NCI-H82 treated with DMSO at 0.1 percent for 48 hours (cell line): Measurements from ENCODE around the gene SLC39A10.

Experiments
- DNase-seq: peaks from one replicate; lab custom pipeline; 2025; ENCODE audit not compliant: unreplicated experiment; lab: John Stamatoyannopoulos, UW

The SLC39A10 gene

DNA sequence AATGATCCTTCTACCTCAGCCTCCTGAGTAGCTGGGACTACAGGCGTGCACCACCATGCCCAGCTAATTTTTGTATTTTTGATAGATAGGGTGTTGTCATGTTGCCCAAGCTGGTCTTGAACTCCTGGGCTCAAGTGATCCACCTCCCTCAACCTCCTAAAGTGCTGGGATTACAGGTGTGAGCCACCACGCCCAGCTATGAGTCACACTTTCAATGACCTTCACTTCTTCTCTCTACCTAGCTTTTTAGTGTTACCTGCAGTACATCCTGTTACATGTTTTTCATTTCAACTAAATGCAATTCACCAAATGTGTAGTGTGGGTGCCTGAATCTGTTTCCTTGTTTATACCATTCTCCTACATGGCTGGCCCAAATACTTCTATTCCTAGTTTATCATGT lies 64.0 kb downstream of the SLC39A10 start:
- DNase-seq = no peak

DNA sequence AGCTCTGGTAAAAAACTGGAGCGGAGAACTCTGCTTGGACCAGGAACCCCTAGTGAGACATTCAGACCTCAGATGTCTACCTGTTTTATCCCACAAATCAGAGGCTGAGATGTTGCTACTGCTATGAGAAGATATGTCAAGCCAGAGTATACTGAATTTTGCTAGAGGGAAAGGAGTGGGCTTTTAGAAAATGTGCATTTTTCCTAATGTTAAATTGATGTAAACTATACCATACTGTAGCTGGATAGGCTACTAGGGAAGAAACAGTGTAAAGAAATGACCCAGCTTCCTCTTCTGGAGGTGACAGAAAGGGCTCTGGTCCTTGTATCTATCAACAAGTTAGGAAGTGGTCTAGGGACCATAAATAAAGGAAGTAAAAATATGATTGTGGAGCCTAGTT lies 65.0 kb downstream of the SLC39A10 start:
- DNase-seq = no peak

DNA sequence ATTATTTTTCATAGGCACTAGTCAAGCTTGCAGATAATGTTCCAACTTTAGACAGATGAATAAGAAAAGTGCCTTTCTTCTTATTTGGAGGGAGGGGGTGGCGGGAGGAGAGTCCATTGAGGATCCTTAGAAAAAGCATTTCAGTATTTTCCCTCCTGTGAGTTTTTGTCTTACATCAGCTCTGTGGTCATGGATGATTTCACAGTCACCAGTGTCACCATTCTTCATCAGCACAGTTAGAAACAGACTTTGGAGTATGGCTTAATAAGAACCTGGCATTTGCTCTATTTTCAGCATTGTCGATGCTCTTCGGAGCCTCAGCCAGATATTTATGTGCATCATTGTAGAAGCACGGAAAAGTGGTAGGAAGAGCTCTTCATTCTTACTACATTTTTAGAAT lies 70.1 kb downstream of the SLC39A10 start:
- no peak for DNase-seq

DNA sequence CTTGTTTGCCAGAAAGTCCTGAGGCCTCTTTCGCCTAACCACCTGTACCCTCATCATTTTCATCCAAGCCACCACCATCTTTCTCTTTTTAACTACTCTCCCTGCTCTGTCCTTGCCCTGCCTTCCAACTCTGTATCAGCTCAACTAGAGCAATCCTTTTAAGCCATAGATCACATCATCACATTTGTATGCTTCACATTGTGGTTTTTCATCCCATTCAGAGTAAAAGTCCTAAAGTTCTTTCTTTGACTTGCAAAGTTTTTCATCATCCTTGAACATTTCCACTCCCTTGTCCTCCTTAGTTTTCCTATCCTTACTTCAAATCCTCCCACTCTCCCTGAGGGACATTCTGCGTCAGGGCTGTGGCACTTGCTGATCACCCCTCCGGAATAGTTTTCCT lies 73.9 kb downstream of the SLC39A10 start:
- DNase-seq = no peak

DNA sequence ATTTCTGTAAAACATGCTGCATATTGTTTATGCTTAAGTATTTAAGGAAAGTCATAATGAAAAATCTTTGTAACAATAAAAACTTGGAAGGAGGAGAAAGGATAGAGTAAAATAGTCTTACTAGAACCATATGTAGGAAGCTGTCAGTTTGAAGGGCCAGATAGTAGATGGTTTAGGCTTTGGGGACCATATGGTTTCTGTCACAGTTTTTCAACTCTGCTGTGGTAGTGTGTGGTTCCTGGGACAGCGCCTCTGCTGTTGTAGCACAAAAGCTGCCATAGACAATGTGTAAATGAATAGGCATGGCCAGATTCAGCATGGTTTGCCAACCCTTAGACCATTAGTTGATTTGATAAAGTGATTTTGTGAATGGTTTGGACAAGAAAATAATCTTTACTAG lies 75.5 kb downstream of the SLC39A10 start:
- DNase-seq = no peak

DNA sequence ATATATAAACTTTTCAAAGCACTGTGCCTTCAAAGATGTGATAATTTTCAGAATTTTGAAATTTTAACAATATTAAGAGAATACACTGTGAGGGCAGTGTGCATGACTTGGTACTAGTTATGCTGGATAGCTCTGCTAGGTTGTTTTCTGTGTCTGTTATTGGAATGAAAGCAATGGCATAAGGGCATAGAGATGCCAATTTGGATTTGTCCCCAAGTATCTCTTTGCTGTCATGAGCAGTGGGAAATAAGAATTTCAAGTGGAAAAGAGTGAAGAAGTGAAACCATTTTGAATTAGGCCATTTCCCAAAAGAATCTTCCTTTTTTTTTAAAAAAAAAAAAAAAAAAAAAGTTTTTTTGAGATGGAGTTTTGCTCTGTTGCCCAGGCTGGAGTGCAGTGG lies 76.8 kb downstream of the SLC39A10 start:
- DNase-seq = no peak

DNA sequence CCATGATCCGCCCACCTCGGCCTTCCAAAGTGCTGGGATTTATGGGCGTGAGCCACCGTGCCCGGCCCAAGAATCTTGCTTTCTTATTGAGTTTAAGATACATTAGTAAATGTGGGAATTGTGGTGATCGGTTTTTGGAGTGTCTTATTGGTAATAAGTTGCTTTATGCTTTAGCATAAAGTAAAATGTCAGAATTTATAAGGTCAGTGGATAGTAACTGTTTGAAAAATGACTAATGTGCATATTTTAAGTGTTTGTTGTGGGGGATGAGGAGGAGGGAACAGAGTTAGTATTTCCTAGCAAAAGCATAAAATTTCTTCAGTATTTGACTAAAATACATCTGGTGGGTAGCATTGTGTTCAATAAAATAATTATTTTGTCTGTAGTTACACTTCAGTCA lies 77.4 kb downstream of the SLC39A10 start:
- DNase-seq = no peak

DNA sequence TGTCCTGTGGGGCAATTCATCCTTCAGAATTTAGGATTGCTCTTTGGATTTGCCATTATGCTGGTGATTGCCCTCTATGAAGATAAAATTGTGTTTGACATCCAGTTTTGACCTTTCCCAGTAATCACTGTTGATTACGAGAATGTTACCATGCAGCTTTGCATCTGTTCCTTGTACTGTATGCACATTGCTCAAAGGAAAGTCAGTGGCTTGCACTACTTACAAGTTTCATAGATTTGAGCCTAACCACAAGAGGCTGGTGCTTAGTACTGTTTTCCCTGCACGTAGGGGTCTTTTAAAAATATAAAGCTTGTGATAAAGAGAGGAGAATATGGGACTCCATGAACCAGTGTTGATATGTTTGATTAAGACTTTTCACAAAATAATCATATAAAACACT lies 77.9 kb downstream of the SLC39A10 start:
- DNase-seq = no peak

DNA sequence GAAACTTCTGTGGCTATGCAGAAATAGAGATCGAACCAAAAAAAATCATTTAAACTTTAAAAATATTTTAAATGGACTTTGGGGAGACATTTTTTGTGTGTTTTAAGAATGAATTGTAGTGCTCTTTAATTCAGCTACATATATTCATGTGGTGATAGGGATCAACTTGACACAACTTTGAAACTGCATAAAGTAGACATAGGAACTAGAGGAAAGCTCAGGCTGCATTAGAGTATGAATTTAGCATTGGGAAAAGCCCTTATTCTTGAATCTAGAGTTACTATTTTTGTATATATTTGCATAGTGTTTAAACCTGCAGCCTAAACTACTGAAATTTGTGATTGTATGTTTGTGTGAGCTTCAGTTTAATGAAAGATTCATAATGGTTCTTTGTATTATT lies 78.3 kb downstream of the SLC39A10 start:
- DNase-seq = no peak

DNA sequence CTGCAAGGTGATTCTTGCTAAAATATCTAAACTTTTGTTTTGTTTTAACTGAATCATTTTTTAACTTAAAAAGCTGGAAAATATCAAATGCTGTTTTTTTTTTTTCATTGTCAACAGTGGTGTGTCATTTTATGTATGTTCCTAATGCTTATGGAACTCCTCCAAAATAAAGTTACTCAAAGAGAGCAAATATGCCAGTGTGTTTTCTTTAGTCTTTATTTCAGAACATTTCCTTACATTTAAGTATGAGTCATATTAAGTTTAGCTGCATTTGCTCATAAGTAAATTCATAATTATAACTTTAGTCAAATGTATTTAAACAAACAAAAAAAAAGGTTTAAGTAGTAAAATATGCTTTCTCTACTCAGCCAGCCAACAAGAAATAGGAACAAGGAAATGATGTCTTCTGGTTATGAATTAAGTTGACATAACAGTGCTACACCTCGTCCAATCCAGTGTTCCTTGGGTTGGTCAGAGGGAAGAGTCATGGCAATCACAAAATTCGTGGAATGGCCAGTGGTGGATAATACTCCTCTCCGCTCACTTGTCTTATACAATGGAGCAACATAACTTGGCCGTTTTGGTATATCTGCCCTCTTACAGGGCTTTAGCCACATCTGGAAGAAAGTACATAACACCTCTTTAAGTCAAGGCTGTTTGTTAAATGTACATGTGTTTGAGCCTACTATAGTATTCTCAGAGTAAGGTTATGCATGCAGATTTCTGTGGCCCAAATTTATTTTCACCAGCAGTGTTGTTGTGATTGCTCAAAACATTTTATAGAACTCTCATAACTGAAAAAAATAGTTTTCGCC lies 80.7 kb downstream of the SLC39A10 start:
- DNase-seq = no peak

DNA sequence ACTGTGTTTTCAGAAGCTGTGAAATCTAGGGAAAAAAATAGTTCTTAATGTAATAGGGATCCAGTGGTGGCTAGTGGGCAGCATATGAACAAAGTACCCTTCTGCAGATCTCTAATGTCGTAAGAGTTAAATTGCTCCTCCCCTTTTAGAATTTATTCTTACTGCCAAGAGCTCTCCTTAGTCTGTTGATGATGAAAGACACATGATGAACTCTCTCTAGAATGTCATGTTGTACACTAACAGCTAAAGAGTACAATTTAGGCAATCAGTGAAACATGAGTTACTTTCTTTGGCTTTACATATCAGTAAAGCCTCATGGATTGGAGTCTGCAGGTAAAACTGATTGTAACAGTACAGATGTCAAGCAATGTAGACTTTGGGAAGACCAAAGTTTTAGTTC lies 84.2 kb downstream of the SLC39A10 start:
- DNase-seq = no peak

DNA sequence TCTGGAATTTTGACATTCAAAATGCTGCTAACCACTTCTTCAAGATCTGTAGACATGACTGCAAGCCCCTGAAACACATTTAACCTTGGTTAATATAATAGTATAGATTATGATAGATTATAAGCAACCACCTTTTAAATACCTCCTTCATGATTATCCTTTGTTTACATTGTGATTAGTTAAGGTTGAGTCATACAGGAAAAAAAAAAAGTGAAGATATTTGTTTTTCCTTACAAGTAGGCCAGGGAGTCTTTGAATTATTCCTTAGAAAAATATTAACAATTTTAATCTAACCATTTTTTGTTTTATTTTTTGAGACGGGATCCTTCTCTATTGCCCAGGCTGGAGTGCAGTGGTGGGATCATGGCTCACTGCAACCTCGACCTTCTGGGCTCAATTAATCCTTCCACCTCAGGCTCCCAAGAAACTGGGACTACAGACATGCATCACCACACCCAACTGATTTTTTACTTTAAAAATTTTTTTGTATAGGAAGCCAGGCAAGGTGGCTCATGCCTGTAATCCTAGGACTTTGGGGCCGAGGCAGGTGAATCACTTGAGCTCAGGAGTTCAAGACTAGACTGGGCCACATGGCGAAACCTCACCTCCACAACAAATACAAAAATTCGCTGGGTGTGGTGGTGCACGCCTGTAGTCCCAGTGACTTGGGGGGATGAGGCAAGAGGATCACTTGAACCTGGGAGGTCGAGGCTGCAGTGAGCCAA lies 99.4 kb downstream of the SLC39A10 start:
- DNase-seq = no peak

DNA sequence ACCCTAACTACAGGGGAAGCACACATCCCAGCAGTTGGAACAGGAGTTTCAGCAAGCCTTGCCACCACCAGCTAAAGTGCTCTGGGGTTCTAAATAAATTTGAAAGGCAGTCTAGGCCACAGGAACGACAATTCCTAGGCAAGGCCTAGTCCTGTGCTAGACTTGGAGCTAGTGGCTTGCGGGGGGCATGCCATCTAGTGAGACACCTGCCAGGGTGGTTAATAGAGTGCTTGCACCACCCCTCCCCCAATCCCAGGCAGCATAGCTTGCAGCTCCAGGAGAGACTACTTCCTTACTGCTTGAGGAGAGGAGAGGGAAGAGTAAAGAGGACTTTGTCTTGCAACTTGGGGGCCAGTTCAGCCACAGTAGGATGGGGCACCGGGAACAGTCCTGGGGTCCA lies 101.8 kb downstream of the SLC39A10 start:
- DNase-seq = no peak

DNA sequence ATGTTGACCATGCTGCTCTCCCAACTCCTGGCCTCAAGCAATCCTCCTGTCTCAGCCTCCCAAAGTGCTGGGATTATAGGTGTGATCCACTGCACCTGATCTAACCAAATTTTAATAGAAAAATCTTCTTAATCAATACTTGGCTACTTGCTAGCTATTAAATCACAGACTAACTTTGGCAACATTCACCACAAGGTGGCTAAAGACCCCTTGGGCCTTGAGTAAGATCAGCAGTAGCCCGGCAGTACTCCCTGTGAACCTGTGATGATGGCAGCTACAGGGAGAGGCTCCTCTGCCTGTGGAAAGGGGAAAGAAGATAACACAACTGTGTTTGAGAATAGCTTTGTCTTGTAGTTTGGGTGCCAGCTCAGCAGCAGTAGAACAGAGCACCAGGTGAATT lies 102.9 kb downstream of the SLC39A10 start:
- no peak for DNase-seq

DNA sequence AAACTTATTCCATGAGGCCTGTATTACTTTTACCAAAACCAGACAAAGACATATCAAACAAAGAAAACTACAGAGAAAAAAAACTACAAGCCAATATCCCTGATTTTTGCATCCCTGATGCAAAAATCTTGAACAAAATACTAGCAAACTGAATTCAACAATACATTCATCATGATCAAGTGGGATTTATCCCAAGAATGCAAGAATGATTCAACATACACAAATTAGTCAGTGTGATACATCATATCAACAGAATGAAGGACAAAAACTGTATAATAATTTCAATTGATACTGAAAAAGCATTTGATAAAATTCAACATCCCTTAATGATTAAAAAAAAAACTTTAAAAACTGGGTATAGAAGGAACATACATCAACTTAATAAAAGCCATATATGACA lies 106.8 kb downstream of the SLC39A10 start:
- no peak for DNase-seq

DNA sequence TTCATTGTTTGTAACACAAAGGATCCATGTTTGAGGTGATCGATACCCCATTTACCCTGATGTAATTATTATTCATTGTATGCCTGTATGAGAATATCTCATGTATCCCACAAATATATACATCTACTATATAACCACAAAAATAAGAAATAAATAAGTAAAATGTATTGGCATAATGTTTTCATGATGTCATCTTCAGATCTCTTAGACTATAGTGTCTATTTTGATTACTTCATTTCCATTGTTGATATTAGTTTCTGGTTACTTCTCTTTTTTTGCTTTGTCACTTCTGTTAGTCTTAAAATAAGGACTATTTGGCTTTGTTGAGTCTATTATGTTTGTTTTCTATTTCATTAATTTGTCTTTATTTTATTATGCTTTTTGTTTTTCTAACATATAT lies 109.7 kb downstream of the SLC39A10 start:
- DNase-seq = no peak

DNA sequence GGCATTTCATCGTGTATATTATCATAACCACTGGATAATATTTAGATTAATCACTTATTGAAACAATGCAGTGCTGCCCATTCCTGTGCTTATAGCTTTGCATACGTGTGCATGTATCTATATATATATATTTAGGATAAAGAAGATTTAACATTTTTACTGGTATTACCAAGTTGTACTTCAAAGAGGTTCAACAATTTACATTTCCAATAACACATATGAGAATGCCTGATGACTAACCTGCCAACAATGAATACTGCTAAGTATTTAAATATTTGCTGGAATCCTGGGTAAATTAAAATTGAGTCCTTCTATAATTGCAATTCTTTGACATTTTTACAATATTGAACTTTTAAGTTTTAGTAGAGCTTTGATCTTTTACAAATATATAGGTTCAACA lies 111.4 kb downstream of the SLC39A10 start:
- no peak for DNase-seq

DNA sequence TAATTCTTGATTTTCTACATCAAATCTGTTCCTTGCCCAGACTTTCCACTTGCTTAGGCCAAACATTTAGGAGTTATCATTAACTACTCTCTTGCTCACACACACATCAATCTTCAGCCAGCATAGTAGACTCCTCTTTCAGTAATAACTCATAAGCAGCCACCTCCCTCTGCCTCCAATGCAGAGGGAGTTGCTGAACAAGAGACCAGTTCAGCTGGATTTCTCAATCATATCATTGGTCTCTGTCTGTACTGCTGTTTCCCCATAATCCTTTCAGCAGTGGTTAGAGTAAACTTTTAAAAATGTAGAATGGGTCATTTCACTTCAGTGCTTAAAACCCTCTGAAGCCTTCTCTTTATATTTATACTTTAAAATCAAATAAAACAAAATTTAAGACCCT lies 112.9 kb downstream of the SLC39A10 start:
- DNase-seq = no peak

DNA sequence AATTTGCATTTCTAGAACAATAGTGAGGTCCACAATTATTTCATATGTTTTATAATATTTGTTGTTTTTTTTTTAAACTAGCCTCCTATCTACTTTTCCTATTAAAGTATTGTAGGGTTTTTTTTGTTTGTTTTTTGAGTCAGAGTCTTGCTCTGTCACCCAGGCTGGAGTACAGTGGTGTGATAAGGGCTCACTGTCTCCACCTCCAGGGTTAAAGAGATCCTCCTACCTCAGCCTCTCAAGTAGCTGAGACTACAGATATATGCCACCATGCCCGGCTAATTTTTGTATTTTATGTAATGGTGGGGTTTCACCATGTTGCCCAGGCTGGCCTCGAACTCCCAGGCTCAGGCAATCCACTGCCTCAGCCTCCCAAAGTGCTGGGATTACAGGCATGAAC lies 122.5 kb downstream of the SLC39A10 start:
- DNase-seq = no peak

DNA sequence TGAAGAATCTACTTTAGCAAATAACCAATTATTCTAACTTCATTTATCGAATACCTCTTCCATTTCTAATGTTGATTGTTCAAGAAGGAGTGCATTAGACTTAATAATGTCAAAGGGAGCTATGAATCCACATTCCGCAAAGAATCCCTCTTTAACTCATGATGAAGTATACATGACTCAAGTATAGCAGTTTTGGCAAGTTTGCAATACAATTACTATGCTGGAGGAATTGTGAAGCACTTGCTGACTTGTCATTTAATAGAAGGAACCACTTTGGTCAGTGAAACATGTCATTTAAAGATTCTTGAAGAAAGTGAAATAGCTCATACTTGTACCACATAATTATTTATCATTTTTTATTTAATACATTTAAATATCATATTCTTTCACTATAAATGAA lies 125.1 kb downstream of the SLC39A10 start:
- DNase-seq = no peak
